ENCODE measurements around the gene SCGB2A2. TPM values are rescaled to one million over a fixed set of nuclear protein-coding genes. Genes with fewer than 3 reads are reported as not detected.

The SCGB2A2 gene
- total and polyA plus RNA-seq, 9 of the 15 experiments (the other 6 are each of a cell fraction or from before 2014, with no cell fraction given), result not detected

GRCh38 chr11:62306227-62306626 is 36.3 kb downstream of the SCGB2A2 start:
- no peak for FAIRE-seq
- Histone ChIP-seq H3K79me2 (ENCODE audit: control insufficient read depth, insufficient read depth, low read length) (no peaks in the 10 kb centered on the region), H3K4me1 (replicated peaks in 1 of 2; ENCODE audit: control insufficient read depth in 2 of 2, insufficient read depth in 2 of 2, low read length in 2 of 2) (peaks cover 0 to 2% of the 10 kb centered on the region in 2 experiments; a peak in 1 of 5 replicates), H3K4me3 (no peak overlapping the region), H3K27ac (ENCODE audit: extremely low read depth, low read depth, low read length) (no peak overlapping the region), H3K27me3 (ENCODE audit: control insufficient read depth in 2 of 2, insufficient read depth in 2 of 2, low read length in 2 of 2) (no peaks in the 10 kb centered on the region), H2AFZ (ENCODE audit: low read depth, low read length) (no peak overlapping the region), H4K20me1 (replicated peaks; ENCODE audit: control insufficient read depth, insufficient read depth, low read length) (no peaks in the 10 kb centered on the region), H3K36me3 (ENCODE audit: control insufficient read depth, insufficient read depth, low read length) (no peaks in the 10 kb centered on the region), H3K9ac (ENCODE audit: insufficient read depth in 1 of 2, low read depth in 2 of 2, low read length in 2 of 2) (no peak overlapping the region), H3K9me1 (ENCODE audit: control insufficient read depth, insufficient read depth, low read length) (no peaks in the 10 kb centered on the region), H3K9me3 (replicated peaks; ENCODE audit: control insufficient read depth, insufficient read depth, low read depth, low read length) (no peaks in the 10 kb centered on the region), H3K4me2 (ENCODE audit: insufficient read depth, low read length) (no peak overlapping the region)
- ChIA-PET POLR2A (interaction anchor here (1.3 to 2.4 kb wide), 2 partner anchors 9 to 64 kb away, joined by 4 to 7 read pairs; partner anchors contain the start of gene SCGB1D2), CTCF (ENCODE audit: low intra/inter-chr PET ratio) (no interaction called here)
- in situ Hi-C loops (cut with MboI), result no loop called here
- TF ChIP-seq PHB (CRISPR knock-in tag; IDR thresholded peaks at IDR 0.05) (no peak), ZNF436 (CRISPR knock-in tag; IDR thresholded peaks at IDR 0.05) (no peak), BHLHE40 (IDR thresholded peaks at IDR 0.05; ENCODE audit: low read length) (no peak), ZNF584 (CRISPR knock-in tag; IDR thresholded peaks at IDR 0.05; ENCODE audit: low read depth) (no peak), ZNF518B (CRISPR knock-in tag; IDR thresholded peaks at IDR 0.05) (no peak)
- intact Hi-C loops (cut with micrococcal nuclease), result no loop called here
- WGBS (ENCODE audit: insufficient coverage, low coverage, missing lambda C conversion rate), result 1% methylated on average over 6 of the region's 6 CpGs
- DNase-seq (ENCODE audit: extremely low read depth in 1 of 4, low spot score in 3 of 4), result no peak
- no TSS peak for BruUV-seq (replicated peaks)
- no peak for ATAC-seq

Measured in K562 (cell line).